COLO668 (cell line): Measurements from ENCODE around the gene PRKCQ.

ENCODE experiments used
- DNase-seq: peaks from one replicate; lab custom pipeline; 2025; ENCODE audit not compliant: unreplicated experiment; lab: John Stamatoyannopoulos, UW

PRKCQ gene

GRCh38 chr10:6569259-6569658 lies 10.8 kb downstream of the PRKCQ start:
- DNase-seq, result no peak

GRCh38 chr10:6567884-6568283 lies 12.2 kb downstream of the PRKCQ start:
- DNase-seq, result no peak

- no peak for DNase-seq
These were observed 12.8 kb downstream of the PRKCQ start for GRCh38 chr10:6567203-6567703.

GRCh38 chr10:6565588-6565987 lies 14.5 kb downstream of the PRKCQ start:
- no peak for DNase-seq

GRCh38 chr10:6564367-6564766 lies 15.7 kb downstream of the PRKCQ start:
- DNase-seq, result no peak

- no peak for DNase-seq
These were observed 16.3 kb downstream of the PRKCQ start for GRCh38 chr10:6563731-6564130.

GRCh38 chr10:6563075-6563474 lies 17.0 kb downstream of the PRKCQ start:
- no peak for DNase-seq

GRCh38 chr10:6562221-6562620 lies 17.9 kb downstream of the PRKCQ start:
- no peak for DNase-seq

- no peak for DNase-seq
These were observed 18.5 kb downstream of the PRKCQ start for GRCh38 chr10:6561552-6561951.

GRCh38 chr10:6558759-6559461 lies 21.2 kb downstream of the PRKCQ start:
- DNase-seq, result no peak

GRCh38 chr10:6558272-6558671 lies 21.8 kb downstream of the PRKCQ start:
- no peak for DNase-seq

- no peak for DNase-seq
These were observed 26.1 kb downstream of the PRKCQ start for GRCh38 chr10:6553937-6554336.

- no peak for DNase-seq
These were observed 36.6 kb downstream of the PRKCQ start for GRCh38 chr10:6543431-6544005.

- no peak for DNase-seq
These were observed 37.1 kb downstream of the PRKCQ start for GRCh38 chr10:6542999-6543430.

- DNase-seq, result no peak
These were observed 40.2 kb downstream of the PRKCQ start for GRCh38 chr10:6539833-6540232.

GRCh38 chr10:6537770-6538169 lies 42.3 kb downstream of the PRKCQ start:
- DNase-seq, result no peak

GRCh38 chr10:6536102-6536501 lies 44.0 kb downstream of the PRKCQ start:
- DNase-seq, result no peak

GRCh38 chr10:6535156-6535764 lies 44.8 kb downstream of the PRKCQ start:
- no peak for DNase-seq

GRCh38 chr10:6532321-6532720 lies 47.8 kb downstream of the PRKCQ start:
- DNase-seq, result no peak

- no peak for DNase-seq
These were observed 49.1 kb downstream of the PRKCQ start for GRCh38 chr10:6530966-6531365.

GRCh38 chr10:6530211-6530840 lies 49.8 kb downstream of the PRKCQ start:
- no peak for DNase-seq
